H1 (cell line): ENCODE results near the gene OR6N1. TPM values are rescaled to one million over a fixed set of nuclear protein-coding genes. Genes with fewer than 3 reads are reported as not detected.

Experiments used
- CTCF ChIA-PET: fragments of 300-600 bp; sonication (Branson Sonifier 250); formaldehyde crosslinking; loops from one replicate; lab custom pipeline; 2021; ENCODE audit not compliant: partially characterized antibody; lab: Charles Lee
- POLR2A ChIA-PET: fragments of 300-600 bp; sonication (Branson Sonifier 250); formaldehyde crosslinking; loops from one replicate; lab custom pipeline; 2021; ENCODE audit warnings: inconsistent platforms; ENCODE audit not compliant: partially characterized antibody; lab: Charles Lee
- DNase-seq, 2 experiments: peaks; one replicate each; pipeline versions ENCODE4 v3.0.0 to v3.0.0-alpha.2; 2010 to 2022; ENCODE audit warnings: low spot score in 2 of 2, low read depth in 1 of 2, mixed read lengths in 1 of 2
- FAIRE-seq: peaks from 2 replicates; lab custom pipeline; 2011; peaks lifted over from hg19 to GRCh38; lab: Jason Lieb, UNC
- H2AFZ ChIP-seq: 2 replicates; pipeline ENCODE4 v1.8.1; 2012; ENCODE audit warnings: low read length, inconsistent platforms
- H2AK5ac ChIP-seq: 2 replicates; pipeline ENCODE4 v1.6.1; 2013; ENCODE audit warnings: low read depth, low read length
- H2BK120ac ChIP-seq: replicated peaks from 2 replicates; pipeline ENCODE3; 2013; ENCODE audit warnings: low read depth, low read length, inconsistent platforms
- H2BK12ac ChIP-seq: 2 replicates; pipeline ENCODE4 v1.6.1; 2013; ENCODE audit warnings: low read depth, low read length
- H2BK15ac ChIP-seq: 2 replicates; pipeline ENCODE4 v1.6.1; 2013; ENCODE audit warnings: low read length
- H2BK20ac ChIP-seq: 2 replicates; pipeline ENCODE4 v1.6.1; 2013; ENCODE audit warnings: low read length
- H2BK5ac ChIP-seq: 2 replicates; pipeline ENCODE4 v1.6.1; 2013; ENCODE audit warnings: low read depth, low read length
- H3K14ac ChIP-seq: 2 replicates; pipeline ENCODE4 v1.6.1; 2013; ENCODE audit warnings: inconsistent platforms; ENCODE audit not compliant: insufficient read length
- H3K18ac ChIP-seq: 2 replicates; pipeline ENCODE4 v1.6.1; 2013; ENCODE audit warnings: low read length; ENCODE audit errors: extremely low read depth
- H3K23ac ChIP-seq: 2 replicates; pipeline ENCODE4 v1.6.1; 2013; ENCODE audit warnings: inconsistent platforms; ENCODE audit not compliant: insufficient read length
- H3K23me2 ChIP-seq: 2 replicates; pipeline ENCODE4 v1.6.1; 2013; ENCODE audit warnings: low read depth, low read length
- H3K27ac ChIP-seq: 2 replicates; pipeline ENCODE4 v1.6.1; 2011; ENCODE audit warnings: low read depth, low read length, inconsistent platforms
- H3K27me3 ChIP-seq, 4 experiments: replicated peaks in 1 of 4; 1 replicate in 1 of 4; 2 replicates in 3 of 4; pipeline versions ENCODE4 v1.6.1 to v1.8.1; 2011 to 2013; ENCODE audit warnings: low read length in 3 of 4, mild to moderate bottlenecking in 3 of 4, inconsistent platforms in 2 of 4, mixed read lengths in 2 of 4, moderate library complexity in 1 of 4; ENCODE audit not compliant: control insufficient read depth in 3 of 4, insufficient read depth in 3 of 4; ENCODE audit errors: extremely low read depth in 1 of 4
- H3K36me3 ChIP-seq, 4 experiments: 2 replicates each; pipeline versions ENCODE4 v1.6.1 to v1.8.1; 2011 to 2013; ENCODE audit warnings: mild to moderate bottlenecking in 4 of 4, low read length in 3 of 4, moderate library complexity in 2 of 4, control low read depth in 1 of 4, inconsistent platforms in 1 of 4; ENCODE audit not compliant: insufficient read depth in 4 of 4, control insufficient read depth in 2 of 4
- H3K4ac ChIP-seq: replicated peaks from 2 replicates; pipeline ENCODE3; 2013; ENCODE audit warnings: low read length, low read depth, mixed read lengths, inconsistent platforms; ENCODE audit not compliant: insufficient read length
- H3K4me1 ChIP-seq, 4 experiments: replicated peaks in 1 of 4; 1 replicate in 1 of 4; 2 replicates in 3 of 4; pipeline versions ENCODE4 v1.6.1 to v1.8.1; 2011 to 2013; ENCODE audit warnings: low read length in 3 of 4, inconsistent platforms in 2 of 4, mixed read lengths in 1 of 4; ENCODE audit not compliant: insufficient read depth in 4 of 4, control insufficient read depth in 3 of 4
- H3K4me2 ChIP-seq, 2 experiments: 2 replicates each; pipeline versions ENCODE4 v1.6.1 to v1.8.1; 2011 to 2013; ENCODE audit warnings: low read depth in 2 of 2, low read length in 2 of 2, control low read depth in 1 of 2, inconsistent platforms in 1 of 2, mild to moderate bottlenecking in 1 of 2; ENCODE audit not compliant: insufficient read depth in 1 of 2
- H3K4me3 ChIP-seq, 4 experiments: fragments of 200-600, 300-600 bp in 1 of 4; sonication (generic), shearing (Covaris generic), sonication (Bioruptor Twin) in 1 of 4; 2 replicates each; pipeline versions ENCODE4 v1.5.1 to v1.8.1; 2011 to 2016; ENCODE audit warnings: low read length in 4 of 4, low read depth in 3 of 4, control low read depth in 2 of 4, inconsistent platforms in 2 of 4, mild to moderate bottlenecking in 2 of 4, mixed read lengths in 1 of 4, moderate library complexity in 1 of 4; ENCODE audit not compliant: insufficient read depth in 2 of 4; ENCODE audit errors: extremely low read depth in 1 of 4
- H3K56ac ChIP-seq: replicated peaks from 2 replicates; pipeline ENCODE3; 2013; ENCODE audit warnings: low read depth, mild to moderate bottlenecking, mixed read lengths, low read length, inconsistent platforms; ENCODE audit not compliant: insufficient read length
- H3K79me1 ChIP-seq: 2 replicates; pipeline ENCODE4 v1.6.1; 2013; ENCODE audit warnings: low read depth, low read length, control low read depth
- H3K79me2 ChIP-seq, 2 experiments: 2 replicates each; pipeline versions ENCODE4 v1.6.1 to v1.8.1; 2012 to 2013; ENCODE audit warnings: low read length in 2 of 2, mild to moderate bottlenecking in 2 of 2, inconsistent platforms in 1 of 2; ENCODE audit not compliant: insufficient read depth in 2 of 2, control insufficient read depth in 1 of 2
- H3K9ac ChIP-seq, 4 experiments: replicated peaks in 1 of 4; 1 replicate in 1 of 4; 2 replicates in 3 of 4; pipeline versions ENCODE4 v1.6.1 to v1.8.1; 2011 to 2013; ENCODE audit warnings: low read depth in 3 of 4, low read length in 3 of 4, control low read depth in 2 of 4, mild to moderate bottlenecking in 2 of 4, moderate library complexity in 2 of 4, inconsistent platforms in 1 of 4; ENCODE audit errors: extremely low read depth in 1 of 4
- H3K9me3 ChIP-seq, 2 experiments: 2 replicates each; pipeline versions ENCODE4 v1.6.1 to v1.8.1; 2012 to 2013; ENCODE audit warnings: mild to moderate bottlenecking in 2 of 2, moderate library complexity in 2 of 2, control low read depth in 1 of 2, inconsistent platforms in 1 of 2, low read depth in 1 of 2, low read length in 1 of 2, mixed read lengths in 1 of 2; ENCODE audit not compliant: insufficient read depth in 2 of 2
- H4K20me1 ChIP-seq, 2 experiments: replicated peaks in 1 of 2; 2 replicates each; pipeline versions ENCODE3 to v1.8.1; 2011 to 2013; ENCODE audit warnings: inconsistent platforms in 2 of 2, low read length in 2 of 2, mild to moderate bottlenecking in 1 of 2; ENCODE audit not compliant: insufficient read depth in 2 of 2, control insufficient read depth in 1 of 2
- H4K5ac ChIP-seq: 2 replicates; pipeline ENCODE4 v1.6.1; 2013; ENCODE audit warnings: low read length, low read depth, mixed read lengths, inconsistent platforms; ENCODE audit not compliant: insufficient read length
- H4K8ac ChIP-seq: 2 replicates; pipeline ENCODE4 v1.8.0; 2013; ENCODE audit warnings: mild to moderate bottlenecking, moderate library complexity, low read length, inconsistent platforms; ENCODE audit not compliant: insufficient read depth; ENCODE audit errors: extremely low read depth
- H4K91ac ChIP-seq: replicated peaks from 2 replicates; pipeline ENCODE3; 2013; ENCODE audit warnings: low read length, mixed read lengths, inconsistent platforms; ENCODE audit not compliant: insufficient read length
- BACH1 ChIP-seq: IDR thresholded peaks from 2 replicates; pipeline ENCODE4 v1.6.1; 2012; ENCODE audit warnings: low read length, improper control_type of control experiment
- GABPA ChIP-seq: IDR thresholded peaks from 2 replicates; pipeline ENCODE4 v1.6.1; 2011; ENCODE audit warnings: mild to moderate bottlenecking, low read length, moderate library complexity, borderline replicate concordance; ENCODE audit not compliant: insufficient read depth
- HDAC6 ChIP-seq: IDR thresholded peaks from one replicate; pipeline ENCODE4 v1.7.1; 2012; ENCODE audit warnings: low read depth, mild to moderate bottlenecking, inconsistent platforms, low read length, moderate library complexity
- JUND ChIP-seq: IDR thresholded peaks from 2 replicates; pipeline ENCODE4 v1.6.1; 2011; ENCODE audit warnings: mild to moderate bottlenecking, improper control_type of control experiment, low read length
- KDM1A ChIP-seq: fragments of 200-600, 300-600 bp; sonication (generic); IDR thresholded peaks from 2 replicates; pipeline ENCODE4 v1.7.1; 2016; ENCODE audit warnings: mild to moderate bottlenecking, low read length, borderline replicate concordance
- KDM5A ChIP-seq: fragments of 200-600 bp; IDR thresholded peaks from 2 replicates; pipeline ENCODE4 v1.7.1; 2012; ENCODE audit warnings: mild to moderate bottlenecking, low read length, inconsistent platforms, mixed read lengths
- SAP30 ChIP-seq: fragments of 300-600 bp; sonication (generic); IDR thresholded peaks from 2 replicates; pipeline ENCODE4 v1.7.1; 2012; ENCODE audit warnings: low read length, moderate library complexity, mild to moderate bottlenecking, inconsistent platforms; ENCODE audit not compliant: insufficient read depth, insufficient replicate concordance
- SIRT6 ChIP-seq: IDR thresholded peaks from one replicate; pipeline ENCODE4 v1.7.1; 2012; ENCODE audit warnings: low read length, inconsistent platforms
- SP2 ChIP-seq: IDR thresholded peaks from 2 replicates; pipeline ENCODE4 v1.6.1; 2012; ENCODE audit warnings: mild to moderate bottlenecking, low read length, inconsistent platforms
- TAF1 ChIP-seq: IDR thresholded peaks from 2 replicates; pipeline ENCODE4 v1.6.1; 2011; ENCODE audit warnings: mild to moderate bottlenecking, low read depth, low read length
- TAF7 ChIP-seq: optimal IDR thresholded peaks from 2 replicates; pipeline ENCODE3; 2011; ENCODE audit warnings: low read depth, mild to moderate bottlenecking, inconsistent platforms, low read length, moderate library complexity, borderline replicate concordance
- TBP ChIP-seq: IDR thresholded peaks from 2 replicates; pipeline ENCODE4 v1.6.1; 2011; ENCODE audit warnings: low read depth, low read length, improper control_type of control experiment
- WGBS, 2 experiments: shearing (Covaris generic) in 1 of 2; methylation state at CpG; one replicate each; pipeline versions ENCODE4 v1.1.6 to v1.1.7; 2013 to 2015; ENCODE audit warnings: low lambda C conversion rate in 2 of 2, mixed read lengths in 2 of 2, inconsistent platforms in 1 of 2, low coverage in 1 of 2, missing lambda C conversion rate in 1 of 2; ENCODE audit not compliant: insufficient replicate concordance in 2 of 2, insufficient coverage in 1 of 2, insufficient read length in 1 of 2; ENCODE audit errors: extremely low coverage in 1 of 2, missing lambda C conversion rate in 1 of 2; 5-methylcytosine and 5-hydroxymethylcytosine counted together
- polyA plus RNA-seq, 7 experiments: library from polyadenylated mRNA; depleted of rRNA in 3 of 7; stranded (reverse) in 5 of 7; unstranded in 2 of 7; fragments of >200 nt in 5 of 7; fragments of 200-250 nt in 2 of 7; gene quantifications; 1 replicate in 5 of 7; 2 replicates in 1 of 7; 4 replicates in 1 of 7; pipeline versions ENCODE4 v1.2.1 to v1.2.3, GENCODE V29; 2011 to 2013; ENCODE audit warnings: missing spikeins in 2 of 7, mixed read lengths in 2 of 7
- total RNA-seq: library from RNA; stranded (reverse); fragmentation: NEBNext Ultra II Directional; extraction: Animal tissue kit (Norgen Biotek cat#: 25700); gene quantifications from 2 replicates; pipeline ENCODE4 v1.2.1, GENCODE V29; 2021

Gene OR6N1
- total and polyA plus RNA-seq, 2 of the 8 experiments (the other 6 are each of a cell fraction or from before 2014, with no cell fraction given), result not detected

DNA sequence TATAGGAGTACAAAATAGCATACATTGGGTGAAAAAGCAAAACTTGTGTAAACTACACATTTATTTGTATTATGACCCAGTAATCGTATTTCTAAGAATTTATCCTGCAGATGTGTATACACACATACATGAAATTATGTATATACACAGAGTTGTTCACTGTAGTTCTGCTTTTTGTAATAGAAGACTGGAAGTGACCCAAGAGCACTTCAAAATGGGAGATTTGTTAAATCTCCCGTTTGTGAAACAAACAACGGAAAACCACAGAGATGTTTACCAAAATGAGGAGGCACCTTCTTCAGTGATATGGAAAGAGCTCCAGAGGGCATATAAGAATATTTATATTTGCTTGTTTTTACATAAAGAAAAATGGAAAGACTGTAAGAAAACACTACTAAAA is 41.2 kb upstream of the OR6N1 start:
- FAIRE-seq (no peak), DNase-seq (no peak)
- Histone ChIP-seq H3K4me2 (no peak overlapping the region), H3K4ac (no peak overlapping the region), H3K27me3 (no peaks in the 10 kb centered on the region), H2AK5ac (no peak overlapping the region), H3K36me3 (no peaks in the 10 kb centered on the region), H3K79me2 (no peaks in the 10 kb centered on the region), H3K9ac (no peak overlapping the region), H3K27ac (no peak overlapping the region), H3K56ac (no peak overlapping the region), H4K20me1 (no peaks in the 10 kb centered on the region), H4K91ac (no peak overlapping the region), H3K23me2 (no peaks in the 10 kb centered on the region), H2AFZ (no peak overlapping the region), H3K79me1 (no peaks in the 10 kb centered on the region), H2BK15ac (no peak overlapping the region), H4K8ac (no peak overlapping the region), H3K18ac (no peak overlapping the region), H3K23ac (no peak overlapping the region), H3K4me3 (no peak overlapping the region), H3K4me1 (no peaks in the 10 kb centered on the region), H4K5ac (no peak overlapping the region), H2BK20ac (no peak overlapping the region), H2BK12ac (no peak overlapping the region), H2BK5ac (no peak overlapping the region), H3K14ac (no peak overlapping the region), H2BK120ac (no peak overlapping the region), H3K9me3 (no peaks in the 10 kb centered on the region)
- TF ChIP-seq TBP, result no peak
- no peak for TF ChIP-seq KDM1A
- no peak for TF ChIP-seq SAP30
- no peak for TF ChIP-seq TAF1
- no peak for TF ChIP-seq KDM5A
- TF ChIP-seq SP2, result no peak
- no peak for TF ChIP-seq JUND
- no peak for TF ChIP-seq TAF7
- no peak for TF ChIP-seq BACH1
- no peak for TF ChIP-seq GABPA
- TF ChIP-seq SIRT6, result no peak
- no peak for TF ChIP-seq HDAC6
- CTCF ChIA-PET, result no interaction called here
- 90% methylated on average over 3 of the region's 3 CpGs; no CpG with 5 or more reads in 1 of the 2 experiments for WGBS, 2 experiments
- POLR2A ChIA-PET, result no interaction called here
